ENCODE measurements around the gene OR2B6.

The OR2B6 gene

DNA sequence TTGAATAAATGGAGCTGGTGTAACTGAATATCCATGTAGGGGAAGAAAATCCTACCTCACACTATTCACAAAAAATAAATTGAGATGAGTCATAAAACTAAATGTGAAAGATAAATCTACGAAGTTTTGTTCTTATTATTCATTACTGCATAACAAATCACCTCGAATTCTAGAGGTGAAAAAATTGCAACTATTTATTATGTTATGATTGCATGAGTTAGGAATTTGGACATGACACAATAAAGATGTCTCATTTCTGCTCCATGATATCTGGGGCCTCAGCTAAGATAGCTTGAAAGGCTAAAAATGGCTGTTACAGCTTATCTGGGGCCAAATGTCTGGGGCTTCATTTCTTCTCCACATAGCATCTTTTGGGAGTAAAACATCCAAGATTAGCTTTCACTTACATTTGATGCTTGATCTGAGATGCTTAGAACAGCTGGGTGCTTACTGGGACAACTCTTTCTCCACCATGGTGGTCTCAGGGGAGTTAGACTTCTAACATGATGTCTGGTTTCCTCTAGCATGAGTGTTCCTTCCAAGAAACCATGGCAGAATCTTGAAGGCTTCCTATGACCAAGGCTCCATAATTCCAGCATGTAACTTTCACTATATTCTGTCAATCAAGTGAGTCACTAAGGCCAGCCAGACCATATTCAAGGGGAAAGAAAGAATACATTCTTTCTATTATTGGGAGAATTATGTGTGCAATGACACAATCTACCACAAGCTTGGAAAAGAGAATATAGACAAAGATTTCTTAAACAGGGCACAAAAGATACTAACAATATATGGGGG lies 30.1 kb downstream of the OR2B6 start:
- no peak overlapping the region for H3K4me3 ChIP-seq (replicated peaks in 1 of 2; ENCODE audit: low read depth in 2 of 2, low read length in 2 of 2)
- no peak for TF ChIP-seq CTCF (IDR thresholded peaks at IDR 0.05; ENCODE audit: low read depth, low read length)
- peak; percentile 3 to 47 for DNase-seq (ENCODE audit: low read depth in 2 of 2)

GRCh38 chr6:27994616-27995015 lies 37.6 kb downstream of the OR2B6 start:
- DNase-seq (ENCODE audit: low read depth in 2 of 2): no peak
- no peak overlapping the region for H3K4me3 ChIP-seq (replicated peaks in 1 of 2; ENCODE audit: low read depth in 2 of 2, low read length in 2 of 2)
- TF ChIP-seq CTCF (IDR thresholded peaks at IDR 0.05; ENCODE audit: low read depth, low read length): no peak

DNA sequence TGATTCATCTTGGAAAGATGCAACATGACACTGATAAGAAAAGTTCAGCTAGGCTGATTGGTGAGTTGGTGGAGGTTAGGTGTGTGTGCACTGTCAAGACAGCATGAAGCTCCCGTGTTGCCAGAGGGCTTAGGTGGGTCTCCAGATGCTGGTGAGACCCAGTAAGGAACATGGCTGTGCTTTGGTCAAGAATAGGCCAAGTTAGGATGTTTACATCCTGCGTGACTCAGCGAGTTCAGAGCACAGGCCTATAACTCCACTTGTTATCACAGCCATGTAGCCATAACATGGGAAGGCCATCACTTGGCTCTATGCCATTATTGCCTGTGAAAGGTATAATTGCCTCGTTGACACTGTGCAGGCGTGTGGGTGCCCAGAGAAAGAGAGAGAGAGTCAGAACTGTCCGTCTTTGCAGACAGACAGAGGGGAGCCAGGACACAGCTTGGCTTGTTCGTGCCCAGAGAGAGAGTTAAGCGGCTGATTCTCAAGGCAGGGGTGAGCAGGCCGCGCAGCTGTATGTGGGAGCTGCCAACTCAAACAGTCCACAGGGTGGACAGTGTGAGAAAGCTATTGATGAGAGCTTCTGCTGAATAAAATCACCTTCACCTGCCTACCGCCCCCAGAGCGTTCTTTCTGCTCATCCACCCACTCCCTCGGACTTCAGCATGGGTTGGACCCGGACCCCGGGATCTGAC lies 43.5 kb downstream of the OR2B6 start:
- no peak for TF ChIP-seq CTCF (IDR thresholded peaks at IDR 0.05; ENCODE audit: low read depth, low read length)
- no peak for DNase-seq (ENCODE audit: low read depth in 2 of 2)
- H3K4me3 ChIP-seq (replicated peaks in 1 of 2; ENCODE audit: low read depth in 2 of 2, low read length in 2 of 2): no peak overlapping the region

DNA sequence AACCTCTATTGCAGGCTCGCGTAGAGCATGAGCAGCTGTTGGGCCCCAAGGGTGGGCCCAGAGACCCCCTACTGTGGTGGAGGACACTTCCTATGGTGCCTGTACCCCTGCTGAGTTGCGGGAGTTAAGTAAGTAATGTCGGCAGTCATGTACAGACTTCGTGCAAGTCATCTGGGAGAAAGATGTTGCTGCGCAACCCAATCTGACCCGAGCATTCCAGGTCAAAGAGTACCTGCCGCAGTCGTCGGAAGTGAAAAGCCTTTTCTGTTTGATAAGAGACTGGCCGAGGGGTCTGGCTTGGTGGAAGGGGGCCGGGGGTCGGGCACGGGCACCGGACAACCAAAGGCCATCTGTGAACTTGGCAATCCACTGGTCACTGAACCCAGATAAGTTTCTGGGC lies 44.3 kb downstream of the OR2B6 start:
- no peak for DNase-seq (ENCODE audit: low read depth in 2 of 2)
- TF ChIP-seq CTCF (IDR thresholded peaks at IDR 0.05; ENCODE audit: low read depth, low read length): no peak
- H3K4me3 ChIP-seq (replicated peaks in 1 of 2; ENCODE audit: low read depth in 2 of 2, low read length in 2 of 2): no peak overlapping the region

DNA sequence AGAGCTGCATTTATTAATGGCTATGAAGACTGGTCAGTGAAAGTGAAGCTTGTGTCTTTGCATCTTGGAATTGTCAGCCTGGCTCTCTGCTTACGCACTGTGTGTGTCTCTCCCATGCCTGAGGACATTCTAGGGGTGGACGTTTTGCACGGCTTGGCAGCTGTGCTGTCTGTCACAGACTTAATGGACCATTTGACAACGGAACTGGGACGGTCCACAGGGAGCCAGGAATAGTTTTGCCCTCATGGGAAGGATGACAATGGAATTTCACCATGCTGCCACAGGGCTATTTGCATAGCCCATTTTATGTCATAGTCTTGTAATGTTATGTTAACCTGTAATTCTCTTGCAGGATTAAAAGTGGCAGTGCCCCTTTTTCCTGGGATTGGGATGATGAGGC lies 44.7 kb downstream of the OR2B6 start:
- H3K4me3 ChIP-seq (replicated peaks in 1 of 2; ENCODE audit: low read depth in 2 of 2, low read length in 2 of 2): no peak overlapping the region
- no peak for TF ChIP-seq CTCF (IDR thresholded peaks at IDR 0.05; ENCODE audit: low read depth, low read length)
- DNase-seq (ENCODE audit: low read depth in 2 of 2): no peak

DNA sequence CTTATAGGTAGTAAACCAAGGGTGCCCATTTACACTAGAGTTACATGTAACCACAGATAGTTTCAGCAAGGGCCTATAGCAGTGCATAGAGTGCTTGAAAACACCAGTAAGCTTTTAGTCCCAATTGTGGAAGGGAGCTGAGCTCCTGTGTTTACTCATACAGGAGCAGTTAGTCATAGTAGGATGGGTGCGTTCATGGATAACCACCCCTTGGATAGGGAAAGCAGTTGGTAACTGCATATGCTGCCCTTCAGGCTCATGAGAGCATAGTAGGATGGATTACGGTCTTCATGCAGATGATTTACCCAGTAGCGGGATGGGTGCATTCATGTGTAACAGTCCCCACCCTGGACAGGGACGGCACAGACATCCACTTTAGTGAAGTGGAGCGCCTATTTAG lies 45.1 kb downstream of the OR2B6 start:
- DNase-seq (ENCODE audit: low read depth in 2 of 2): no peak
- TF ChIP-seq CTCF (IDR thresholded peaks at IDR 0.05; ENCODE audit: low read depth, low read length): no peak
- no peak overlapping the region for H3K4me3 ChIP-seq (replicated peaks in 1 of 2; ENCODE audit: low read depth in 2 of 2, low read length in 2 of 2)
